H54 (cell line): ENCODE results near the gene NT5DC4.
"Not testable (repeated sequence)": the region's sequence is repeated elsewhere in the genome, so short reads cannot be mapped to it uniquely, and the experiment has no call there.

Experiments used
- DNase-seq: peaks from one replicate; pipeline ENCODE4 v3.0.0; 2011; ENCODE audit warnings: low spot score, mixed read lengths; ENCODE audit not compliant: insufficient read length
- FAIRE-seq: peaks from 3 replicates; lab custom pipeline; 2011; peaks lifted over from hg19 to GRCh38; lab: Jason Lieb, UNC
- POLR2A ChIP-seq: IDR thresholded peaks from 2 replicates; pipeline ENCODE4 v1.6.1; 2011; ENCODE audit warnings: low read depth, mild to moderate bottlenecking, low read length

NT5DC4 gene

DNA sequence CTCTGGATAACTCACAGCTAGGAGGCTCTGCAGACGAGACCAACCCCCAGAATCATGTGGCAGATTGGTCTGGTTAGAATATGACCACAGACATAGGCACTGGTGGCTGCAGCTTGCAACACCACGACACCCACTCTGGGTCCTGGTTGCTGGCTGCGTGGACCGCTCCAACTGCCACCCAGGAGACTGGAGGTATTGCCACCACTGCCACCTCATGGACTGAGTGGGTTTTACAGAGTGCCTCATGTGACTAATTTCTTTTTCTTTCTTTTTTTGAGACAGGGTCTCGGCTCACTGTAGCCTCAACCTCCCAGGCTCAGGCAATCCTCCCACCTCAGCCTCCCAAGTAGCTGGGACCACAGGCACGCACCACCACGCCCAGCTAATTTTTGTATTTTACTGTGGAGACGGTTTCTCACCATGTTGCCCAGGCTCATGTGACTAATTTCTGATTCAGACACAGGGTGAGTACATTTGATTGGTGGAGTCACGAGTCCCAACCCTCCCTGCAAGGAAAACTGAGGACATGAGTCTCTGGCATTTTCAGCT lies 29.9 kb upstream of the NT5DC4 start:
- DNase-seq (no peak), FAIRE-seq (no peak)
- no peak for TF ChIP-seq POLR2A

DNA sequence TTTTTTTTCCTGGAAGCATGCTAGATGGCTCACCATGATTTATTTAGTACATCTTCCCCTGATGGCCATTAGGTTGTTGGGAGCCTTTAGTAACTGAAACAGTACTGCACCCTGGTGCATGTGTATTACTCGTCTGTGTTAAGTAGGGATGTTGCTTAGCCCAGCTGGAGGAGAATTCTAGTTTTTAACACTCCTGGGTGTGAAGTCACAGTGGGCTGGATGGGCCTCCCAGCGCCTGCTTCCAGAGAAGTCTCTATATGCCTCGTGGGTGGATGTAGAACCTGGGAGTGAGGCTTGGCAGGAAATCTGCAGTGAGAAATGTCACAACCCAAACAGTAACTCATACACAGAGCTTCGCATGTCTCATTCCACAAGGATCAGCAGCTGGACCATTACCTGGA lies 28.9 kb upstream of the NT5DC4 start:
- no peak for DNase-seq
- TF ChIP-seq POLR2A, result no peak
- FAIRE-seq, result no peak

- FAIRE-seq (peak; percentile 98), DNase-seq (peak; percentile 87)
- no peak for TF ChIP-seq POLR2A
Measured at GRCh38 chr2:112692495-112692911, 28.3 kb upstream of the NT5DC4 start.

DNA sequence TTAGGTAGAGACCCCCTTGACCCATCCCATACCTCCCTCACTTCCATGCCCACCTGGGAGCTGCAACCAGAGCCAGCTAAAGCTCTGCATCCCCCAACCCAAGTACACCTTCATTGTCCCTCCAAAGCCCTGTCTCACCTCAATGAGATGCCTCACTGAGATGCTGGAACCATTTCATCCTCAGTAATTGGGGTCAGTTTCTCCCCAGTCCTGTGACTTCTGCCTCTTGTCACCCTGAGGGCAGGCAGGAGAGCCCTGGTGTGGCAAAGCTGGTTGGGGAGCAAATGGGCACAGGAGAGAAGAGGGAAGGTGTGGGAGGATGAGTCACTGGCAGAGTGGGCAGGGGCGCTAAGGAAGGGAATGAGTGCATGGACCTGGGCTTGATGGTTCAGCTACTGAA lies 27.9 kb upstream of the NT5DC4 start:
- DNase-seq (no peak), FAIRE-seq (no peak)
- no peak for TF ChIP-seq POLR2A

- FAIRE-seq, result no peak
- DNase-seq, result no peak
- no peak for TF ChIP-seq POLR2A
Measured at GRCh38 chr2:112693596-112693995, 27.2 kb upstream of the NT5DC4 start.

- no peak for TF ChIP-seq POLR2A
- FAIRE-seq (no peak), DNase-seq (no peak)
Measured at GRCh38 chr2:112694182-112694581, 26.6 kb upstream of the NT5DC4 start.

GRCh38 chr2:112698834-112699515 lies 21.8 kb upstream of the NT5DC4 start:
- no peak for DNase-seq
- TF ChIP-seq POLR2A, result no peak
- no peak for FAIRE-seq

DNA sequence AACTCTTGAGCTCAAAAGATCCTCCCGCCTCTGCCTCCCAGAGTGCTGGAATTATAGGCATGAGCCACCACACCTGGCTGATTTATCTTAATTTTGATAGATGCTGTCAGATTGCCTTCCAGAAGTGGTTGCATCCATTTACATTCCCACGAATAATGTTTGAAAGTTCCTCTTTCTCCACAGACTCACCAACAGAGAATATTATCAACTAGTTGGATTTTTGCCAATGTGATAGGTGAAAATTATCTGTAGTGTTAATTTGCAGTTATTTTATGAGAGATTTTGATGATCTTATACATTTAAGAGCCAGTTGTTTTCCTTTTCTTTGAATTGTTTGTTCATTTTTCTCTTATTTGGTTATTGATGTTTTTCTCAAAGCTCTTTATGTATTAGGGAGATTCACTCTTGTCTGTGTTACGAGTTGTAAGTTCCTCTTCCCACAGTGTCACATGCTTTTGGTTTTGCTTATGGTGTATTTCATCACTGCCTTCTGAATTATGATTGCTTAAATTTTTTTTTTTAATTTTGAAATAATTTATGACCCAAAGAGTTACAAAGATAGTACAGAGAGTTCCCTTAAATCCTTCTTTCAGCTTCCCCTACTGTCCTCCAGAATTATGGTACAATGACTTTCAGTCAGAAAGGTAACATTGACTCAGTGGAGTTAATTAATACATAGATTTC lies 20.7 kb upstream of the NT5DC4 start:
- FAIRE-seq, result no peak
- TF ChIP-seq POLR2A, result no peak
- DNase-seq, result no peak

DNA sequence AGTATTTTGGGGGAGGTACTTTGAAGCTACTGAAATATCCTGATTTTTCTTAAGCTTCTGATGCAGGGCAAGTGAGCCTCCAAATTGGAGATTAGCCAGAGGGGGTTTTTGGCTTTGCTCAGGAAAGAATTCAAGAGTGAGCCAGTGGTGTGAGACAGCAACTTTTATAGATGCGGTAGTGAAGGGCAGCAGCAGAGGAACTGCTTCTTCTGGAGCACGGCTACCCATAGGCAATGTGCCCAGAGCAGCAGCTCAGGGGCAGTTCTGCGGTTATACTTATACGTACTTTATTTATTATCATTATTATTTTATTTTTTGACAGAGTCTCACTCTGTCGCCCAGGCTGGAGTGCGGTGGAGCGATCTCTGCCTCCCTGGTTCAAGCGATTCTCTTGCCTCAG lies 19.8 kb upstream of the NT5DC4 start:
- no peak for FAIRE-seq
- DNase-seq, result no peak
- TF ChIP-seq POLR2A, result no peak

DNA sequence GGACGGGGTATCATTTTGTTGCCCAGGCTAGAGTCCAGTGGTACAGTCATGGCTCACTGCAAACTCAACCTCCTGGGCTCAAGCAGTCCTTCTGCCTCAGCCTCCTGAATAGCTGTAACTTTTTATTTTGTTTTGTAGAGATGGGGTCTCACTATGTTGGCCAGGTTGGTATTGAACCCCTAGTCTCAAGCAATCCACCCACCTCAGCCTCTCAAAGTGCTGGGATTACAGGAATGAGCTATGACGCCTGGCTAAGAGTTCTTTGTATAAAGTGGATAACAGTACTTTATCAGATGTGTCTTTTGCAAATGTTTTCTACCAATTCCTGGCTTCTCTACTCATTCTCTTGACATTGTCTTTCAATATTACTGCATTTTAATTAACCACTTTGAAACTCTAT lies 17.1 kb upstream of the NT5DC4 start:
- no peak for DNase-seq
- TF ChIP-seq POLR2A, result no peak
- FAIRE-seq, result no peak

DNA sequence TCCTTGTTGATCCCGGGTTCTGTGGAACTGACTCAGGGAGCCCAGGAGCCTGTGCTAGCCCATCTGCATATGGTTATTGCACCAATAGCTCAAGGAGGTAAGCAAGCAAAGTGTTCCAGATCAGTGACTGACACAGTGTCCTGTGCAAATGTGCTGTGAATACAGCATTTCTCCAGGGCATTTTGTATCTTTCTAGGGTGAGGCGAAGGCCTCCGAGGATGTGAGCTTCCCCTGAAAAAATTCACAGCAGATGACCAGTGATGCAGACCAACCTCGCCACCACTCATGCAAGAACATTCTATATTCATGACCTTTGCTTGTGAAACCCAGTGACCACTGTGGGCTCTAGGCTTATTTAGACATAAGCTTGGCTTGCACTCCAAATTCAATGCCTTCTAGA lies 15.2 kb upstream of the NT5DC4 start:
- DNase-seq, result no peak
- FAIRE-seq, result no peak
- no peak for TF ChIP-seq POLR2A

DNA sequence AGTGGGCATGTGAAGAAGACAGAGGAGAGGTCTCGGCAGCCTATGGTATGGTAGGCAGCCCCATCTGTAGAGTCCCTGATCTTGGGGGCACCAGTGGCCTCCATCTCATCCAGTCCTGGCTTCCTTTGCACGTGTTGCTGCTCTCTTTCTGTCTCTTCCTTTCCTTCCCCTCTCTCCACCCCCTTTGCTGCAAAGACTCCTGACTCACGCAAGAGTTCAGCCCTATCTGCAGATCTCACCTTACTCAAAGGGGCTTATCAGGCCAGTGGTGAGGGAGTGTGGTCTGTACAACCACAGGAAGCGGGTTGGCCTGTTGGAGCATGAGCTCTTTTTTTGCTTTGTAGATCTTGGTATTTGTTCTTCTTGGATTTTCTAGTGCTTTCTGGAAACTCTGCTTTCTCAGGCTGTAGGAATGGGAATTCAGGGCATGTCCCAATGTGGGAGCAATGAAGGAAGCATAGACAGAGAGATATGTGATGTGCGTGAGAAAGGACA lies 14.6 kb upstream of the NT5DC4 start:
- DNase-seq, result no peak
- FAIRE-seq, result no peak
- no peak for TF ChIP-seq POLR2A

DNA sequence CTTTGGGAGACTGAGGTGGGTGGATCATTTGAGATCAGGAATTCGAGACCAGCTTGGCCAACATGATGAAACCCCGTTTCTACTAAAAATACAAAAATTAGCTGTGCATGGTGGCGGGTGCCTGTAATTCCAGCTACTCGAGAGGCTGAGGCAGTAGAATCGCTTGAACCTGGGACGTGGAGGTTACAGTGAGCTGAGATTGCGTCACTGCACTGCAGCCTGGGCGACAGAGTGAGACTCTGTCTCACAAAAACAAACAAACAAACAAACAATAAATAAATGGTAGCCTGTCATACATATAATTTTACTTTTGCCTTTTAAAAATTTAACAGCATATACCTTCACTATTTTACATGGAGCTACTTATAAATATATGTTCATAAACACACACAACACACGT lies 13.9 kb upstream of the NT5DC4 start:
- DNase-seq, FAIRE-seq: not testable (repeated sequence)

- FAIRE-seq, result no peak
- no peak for TF ChIP-seq POLR2A
Measured at GRCh38 chr2:112708968-112709367, 11.9 kb upstream of the NT5DC4 start.

More at GRCh38 chr2:112708968-112709367, 11.9 kb upstream of the NT5DC4 start:
- no peak for DNase-seq
